Stimulated activated CD8-positive, alpha-beta memory T cell treated with anti-CD3 and anti-CD28 coated beads, Interleukin-15, amount 100 ng/mL, for 1 hour (primary cell): ENCODE measurements around the gene CHRNA10.

Experiments
- DNase-seq: peaks from one replicate; pipeline ENCODE4 v3.0.0-alpha.2; 2020; ENCODE audit warnings: low read depth

The CHRNA10 gene

DNA sequence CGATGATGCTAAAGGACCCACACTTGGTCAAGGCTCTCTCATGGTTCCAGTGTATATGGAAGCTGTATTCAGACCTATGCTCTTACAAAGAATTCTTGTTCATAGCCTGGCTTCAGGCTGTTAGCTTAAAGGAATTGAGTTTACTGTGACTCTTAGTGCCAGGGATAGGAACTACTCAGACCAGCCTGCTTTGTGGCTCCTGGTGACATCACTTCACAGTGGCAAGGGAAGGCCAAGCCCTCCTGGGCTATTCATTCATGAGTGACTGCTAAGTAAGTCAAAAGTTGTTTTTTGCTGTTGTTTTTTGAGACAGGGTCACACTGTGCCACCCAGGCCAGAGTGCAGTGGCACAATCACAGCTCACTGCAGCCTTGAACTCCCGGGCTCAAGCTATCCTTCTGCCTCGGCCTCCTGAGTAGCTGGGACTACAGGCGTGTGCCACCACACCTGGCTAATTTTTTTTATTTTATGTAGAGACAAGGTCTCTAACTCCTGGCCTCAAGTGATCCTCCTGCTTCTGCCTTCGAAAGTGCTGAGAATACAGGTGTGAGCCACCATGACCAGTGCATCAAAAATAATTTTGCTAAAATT is 39.0 kb downstream of the CHRNA10 start:
- no peak for DNase-seq

DNA sequence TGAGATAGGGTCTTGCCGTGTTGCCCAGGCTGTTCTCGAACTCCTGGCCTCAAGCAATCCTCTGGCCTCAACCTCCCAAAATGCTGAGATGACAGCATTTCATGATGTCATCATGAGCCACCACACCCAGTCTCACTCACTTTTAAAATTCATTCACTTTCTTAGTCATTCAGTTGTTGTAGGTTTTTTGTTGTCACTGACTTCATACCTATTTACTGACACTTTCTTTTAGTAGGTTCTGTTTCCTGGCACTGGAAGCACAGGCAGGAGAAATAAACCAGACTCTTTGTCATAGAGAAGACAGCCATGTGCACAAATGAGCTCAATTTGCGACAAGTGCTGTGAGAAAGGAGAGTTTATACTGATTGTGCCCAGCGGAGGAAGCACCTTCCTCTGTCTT is 39.9 kb downstream of the CHRNA10 start:
- DNase-seq = no peak

DNA sequence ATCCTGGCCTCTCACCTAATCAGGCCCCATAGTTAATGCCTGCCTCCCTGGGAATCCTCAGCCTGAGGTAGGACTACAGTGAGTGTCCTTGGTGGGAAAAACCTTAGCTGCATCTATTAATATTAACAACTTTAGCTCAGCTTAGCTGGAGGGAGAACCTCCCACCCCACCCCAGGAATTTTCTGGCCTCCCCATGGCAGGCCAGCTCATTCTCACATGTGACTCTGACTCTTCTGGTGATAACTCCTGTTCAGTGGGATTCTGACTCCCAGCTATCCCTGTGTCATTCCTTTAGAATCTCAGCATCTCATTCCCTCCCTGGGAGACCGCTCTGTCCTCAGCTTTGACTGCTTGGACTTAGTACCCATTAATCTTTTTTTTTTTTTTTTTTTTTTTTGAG is 43.9 kb downstream of the CHRNA10 start:
- no peak for DNase-seq

DNA sequence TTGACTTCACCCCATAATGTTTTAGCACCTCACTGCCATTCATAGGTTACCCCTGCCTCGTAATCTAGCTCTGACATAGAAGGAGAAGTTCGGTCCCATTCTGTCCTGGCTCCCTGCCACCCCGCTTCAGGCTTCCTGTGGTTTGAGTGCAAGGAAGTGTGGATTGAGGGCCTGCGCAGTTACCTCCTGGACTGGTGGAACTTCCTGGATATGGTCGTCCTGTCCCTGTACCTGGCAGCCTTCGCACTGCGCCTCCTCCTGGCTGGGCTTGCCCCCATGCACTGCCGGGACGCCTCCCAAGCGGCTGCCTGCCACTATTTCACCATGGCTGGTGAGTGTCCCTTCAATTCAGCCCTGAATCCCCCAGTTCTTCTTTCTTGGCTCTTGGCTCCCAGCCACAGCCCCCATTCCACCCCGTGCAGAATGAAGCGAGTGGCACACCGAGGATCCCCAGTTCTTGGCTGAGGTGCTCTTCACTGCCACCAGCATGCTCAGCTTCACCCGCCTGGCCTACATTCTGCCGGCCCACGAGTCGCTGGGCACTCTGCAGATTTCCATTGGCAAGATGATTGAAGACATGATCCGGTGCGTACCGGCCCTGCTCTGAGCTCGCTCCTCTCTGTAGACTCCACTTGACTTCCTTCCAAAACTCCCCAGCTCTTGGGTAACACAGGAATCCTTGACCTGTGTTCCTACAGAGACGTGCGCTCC is 44.8 kb downstream of the CHRNA10 start:
- DNase-seq = no peak

DNA sequence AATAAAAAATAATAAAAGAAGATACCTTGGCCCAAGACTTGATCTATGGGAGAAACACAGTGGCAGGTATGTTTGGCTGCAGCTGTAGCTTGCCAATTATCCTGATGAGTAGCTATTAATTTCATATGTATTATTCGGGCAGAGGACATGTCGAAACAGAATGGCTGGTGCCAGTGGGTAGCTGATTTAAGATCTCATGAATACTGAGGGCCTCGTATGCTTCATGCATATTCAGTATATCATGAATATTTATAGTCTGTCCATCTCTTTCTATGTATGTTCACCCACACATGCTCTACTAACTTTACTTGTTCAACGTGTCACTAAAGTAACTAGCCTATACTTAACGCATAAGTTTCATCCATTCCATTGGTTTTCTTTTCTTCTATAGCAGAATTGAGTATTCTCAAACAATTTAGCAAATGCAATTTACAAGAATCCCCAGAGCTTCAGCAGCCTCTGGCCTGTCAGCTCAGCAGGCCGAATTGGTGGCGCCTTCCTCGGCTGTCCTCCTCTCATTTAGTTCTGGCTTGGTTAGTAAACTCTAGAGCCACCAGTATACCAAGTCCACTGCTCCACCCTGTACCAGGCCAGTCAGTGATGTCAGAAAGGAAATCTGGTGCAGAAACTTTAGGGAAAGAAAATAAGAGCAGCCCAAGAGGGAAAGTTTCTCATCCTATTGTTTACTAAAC is 47.3 kb downstream of the CHRNA10 start:
- DNase-seq = no peak

DNA sequence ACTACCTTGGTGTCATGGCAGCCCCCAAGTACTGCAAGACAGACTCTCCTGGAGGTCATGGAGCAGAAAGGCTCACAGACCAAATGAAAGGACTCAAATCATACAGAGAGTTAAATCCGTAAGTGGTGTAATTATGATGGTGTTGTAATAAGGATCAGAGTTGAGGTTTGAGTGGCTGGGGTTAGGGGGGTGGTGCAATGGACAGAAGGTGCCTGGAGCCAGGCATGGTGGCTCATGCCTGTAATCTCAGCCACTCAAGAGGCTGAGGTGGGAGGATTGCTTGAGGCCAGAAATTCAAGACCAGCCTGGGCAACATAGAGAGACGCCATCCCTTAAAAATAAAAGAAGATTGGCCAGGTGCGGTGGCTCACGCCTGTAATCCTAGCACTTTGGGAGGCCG is 48.1 kb downstream of the CHRNA10 start:
- DNase-seq = no peak

DNA sequence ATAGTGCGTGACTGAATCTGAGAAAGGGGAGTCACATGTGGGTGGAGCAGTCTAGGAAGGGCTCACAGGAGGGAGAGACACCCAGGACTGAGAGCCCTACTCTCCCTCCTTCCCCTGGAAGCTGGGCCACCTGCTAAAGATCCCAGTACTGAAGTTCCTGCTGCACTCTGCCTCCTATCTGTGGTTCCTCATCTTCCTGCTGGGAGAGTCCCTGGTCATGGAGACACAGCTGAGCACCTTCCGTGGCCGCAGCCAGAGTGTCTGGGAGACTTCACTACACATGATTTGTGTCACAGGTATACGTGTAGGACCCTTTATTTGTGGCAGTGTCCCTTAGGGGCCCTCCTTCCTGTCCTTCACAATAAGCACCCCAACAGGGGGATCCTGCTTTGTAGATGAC is 48.7 kb downstream of the CHRNA10 start:
- DNase-seq = no peak

GRCh38 chr11:3617990-3618389 is 53.2 kb downstream of the CHRNA10 start:
- DNase-seq = no peak

- DNase-seq = no peak
Measured at GRCh38 chr11:3616721-3617460, 54.3 kb downstream of the CHRNA10 start.

DNA sequence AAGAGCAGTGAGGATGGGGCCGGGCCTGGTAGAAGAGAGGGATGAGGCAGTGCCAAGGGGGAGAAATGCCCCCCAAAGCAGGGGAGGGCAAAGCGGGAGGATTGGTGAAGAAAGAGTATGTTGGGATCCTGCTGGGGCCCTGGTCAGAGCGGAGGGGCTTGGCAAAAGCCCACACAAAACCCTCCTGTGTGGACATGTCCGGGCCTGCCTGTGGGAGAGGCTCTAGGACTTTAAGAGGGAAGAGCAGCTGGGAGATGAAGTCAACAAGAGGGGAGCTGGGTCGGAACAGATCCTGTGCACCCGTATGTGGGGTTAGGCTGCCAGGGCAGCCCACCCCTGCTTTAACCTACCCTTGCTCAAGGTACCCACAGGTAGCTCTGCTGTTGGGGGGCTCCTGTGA is 55.2 kb downstream of the CHRNA10 start:
- no peak for DNase-seq
